Fibroblast of skin of left quadriceps (primary cell): ENCODE measurements around the gene ASMTL.
"Not testable (repeated sequence)": the region's sequence is repeated elsewhere in the genome, so short reads cannot be mapped to it uniquely, and the experiment has no call there.

Experiments
- DNase-seq, 2 experiments: peaks; one replicate each; pipeline ENCODE4 v3.0.0-alpha.2; 2013; ENCODE audit warnings: low read depth in 2 of 2

ASMTL gene

GRCh38 chrX:1433646-1434357, 18.9 kb downstream of the ASMTL start:
- DNase-seq: no peak

DNA sequence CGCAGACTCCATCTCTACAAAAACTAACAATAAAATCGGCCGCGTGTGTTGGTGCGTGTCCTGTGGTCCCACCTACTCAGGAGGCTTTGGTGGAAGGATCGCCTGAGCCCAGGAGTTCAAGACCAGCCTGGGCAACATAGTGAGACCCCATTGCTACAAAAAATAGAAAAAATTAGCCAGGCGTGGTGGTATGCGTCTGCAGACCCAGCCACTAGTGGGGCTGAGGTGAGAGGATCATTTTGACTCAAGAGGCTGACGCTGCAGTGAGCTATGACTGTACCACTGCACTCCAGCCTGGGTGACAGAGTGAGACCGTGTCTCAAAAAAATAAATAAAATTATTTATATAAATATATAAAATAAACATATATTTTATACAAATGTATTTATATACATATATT, 22.3 kb downstream of the ASMTL start:
- DNase-seq: no peak

- no peak for DNase-seq
These were observed 25.0 kb downstream of the ASMTL start for GRCh38 chrX:1427756-1428155.

- not testable (repeated sequence) for DNase-seq
These were observed 26.4 kb downstream of the ASMTL start for GRCh38 chrX:1426321-1426720.

- no peak for DNase-seq
These were observed 27.3 kb downstream of the ASMTL start for GRCh38 chrX:1425381-1425780.

- no peak for DNase-seq
These were observed 28.4 kb downstream of the ASMTL start for GRCh38 chrX:1424147-1424851.

- no peak for DNase-seq
These were observed 29.5 kb downstream of the ASMTL start for GRCh38 chrX:1423215-1423614.

DNA sequence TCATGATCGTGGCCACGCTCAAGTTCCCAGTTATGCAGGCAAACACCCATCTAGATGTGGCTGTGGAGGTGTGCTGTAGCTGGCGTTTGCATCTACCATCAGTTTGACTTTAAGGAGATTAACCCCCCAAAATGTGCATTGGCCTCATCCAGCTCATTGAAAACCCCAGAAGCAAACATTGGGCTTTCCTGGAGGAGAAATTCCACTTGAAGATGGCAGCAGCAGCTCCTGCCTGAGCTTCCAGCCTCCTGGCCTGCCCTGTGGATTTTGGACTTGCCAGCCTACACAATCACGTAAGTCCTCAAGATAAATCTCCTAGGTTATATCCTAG, 30.6 kb downstream of the ASMTL start:
- DNase-seq: no peak

DNA sequence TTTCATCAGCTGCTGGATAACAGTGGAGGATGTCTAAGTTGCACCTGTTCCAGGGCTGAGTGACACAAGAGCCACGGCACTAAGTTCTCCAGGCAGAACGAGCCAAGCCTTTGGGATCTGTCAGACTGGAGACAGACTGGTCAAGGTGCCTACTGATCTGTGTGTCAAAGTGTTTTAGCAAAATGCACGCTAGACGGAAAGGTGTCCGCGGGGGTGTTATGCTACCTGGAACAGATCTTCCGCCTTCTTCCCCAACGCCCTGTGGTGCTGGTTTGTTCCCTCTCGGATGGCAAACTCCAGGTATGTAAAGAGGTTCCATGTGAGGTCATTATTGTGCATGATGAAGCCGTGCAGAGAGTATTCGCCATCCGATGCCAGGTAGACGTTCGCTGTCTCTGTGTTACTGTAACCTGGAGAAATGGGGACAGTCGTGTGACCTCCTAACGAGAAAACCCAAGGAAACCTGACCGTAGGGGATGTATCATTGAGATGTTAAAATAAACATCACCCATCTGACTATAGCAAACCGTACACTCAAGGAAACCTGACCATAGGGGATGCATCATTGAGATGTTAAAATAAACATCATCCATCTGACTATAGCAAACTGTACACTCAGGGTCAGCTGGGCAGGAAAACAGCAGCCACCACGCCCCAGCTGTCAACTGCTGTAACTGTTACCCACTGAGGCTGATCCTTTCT, 31.1 kb downstream of the ASMTL start:
- DNase-seq: no peak

GRCh38 chrX:1420371-1420770, 32.3 kb downstream of the ASMTL start:
- DNase-seq: no peak

DNA sequence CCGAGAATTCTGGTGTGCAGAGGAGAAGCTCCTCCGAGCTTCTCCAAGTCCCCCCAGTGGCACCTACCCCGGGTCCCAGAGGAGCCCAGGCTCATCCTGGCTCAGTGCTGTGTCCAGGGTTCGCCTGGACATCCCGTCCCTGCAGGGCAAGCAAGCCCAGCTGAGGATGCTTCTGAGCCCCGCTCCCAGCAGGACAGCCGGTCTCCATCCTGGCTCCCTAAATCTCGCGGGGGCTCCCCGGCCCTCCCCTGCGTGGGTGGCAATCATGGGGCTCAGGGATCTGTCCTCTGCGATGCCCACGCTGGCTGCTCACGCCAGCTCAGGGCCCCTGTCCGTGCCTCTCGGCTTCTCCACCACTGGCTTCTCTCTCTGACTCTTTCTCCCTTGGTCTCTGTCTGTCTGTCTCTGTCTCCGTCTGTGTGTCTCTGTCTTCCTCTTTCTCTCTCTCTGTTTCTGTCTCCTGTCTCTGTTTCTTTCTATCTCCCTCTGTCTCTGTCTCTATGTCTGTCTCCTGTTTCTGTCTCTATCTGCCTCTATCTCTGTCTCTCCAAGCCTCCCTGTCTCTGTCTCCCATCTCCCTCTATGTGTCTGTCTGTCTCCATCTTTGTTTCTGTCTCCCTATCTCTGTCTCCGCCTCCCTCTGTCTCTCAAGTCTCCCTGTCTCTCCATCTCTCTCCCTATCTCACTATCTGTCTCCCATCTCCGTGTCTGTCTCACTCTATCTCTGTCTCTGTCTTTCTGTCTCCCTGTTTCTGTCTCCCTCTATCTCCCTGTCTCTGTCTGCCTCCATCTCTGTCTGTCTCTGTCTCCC, 33.0 kb downstream of the ASMTL start:
- DNase-seq: no peak

DNA sequence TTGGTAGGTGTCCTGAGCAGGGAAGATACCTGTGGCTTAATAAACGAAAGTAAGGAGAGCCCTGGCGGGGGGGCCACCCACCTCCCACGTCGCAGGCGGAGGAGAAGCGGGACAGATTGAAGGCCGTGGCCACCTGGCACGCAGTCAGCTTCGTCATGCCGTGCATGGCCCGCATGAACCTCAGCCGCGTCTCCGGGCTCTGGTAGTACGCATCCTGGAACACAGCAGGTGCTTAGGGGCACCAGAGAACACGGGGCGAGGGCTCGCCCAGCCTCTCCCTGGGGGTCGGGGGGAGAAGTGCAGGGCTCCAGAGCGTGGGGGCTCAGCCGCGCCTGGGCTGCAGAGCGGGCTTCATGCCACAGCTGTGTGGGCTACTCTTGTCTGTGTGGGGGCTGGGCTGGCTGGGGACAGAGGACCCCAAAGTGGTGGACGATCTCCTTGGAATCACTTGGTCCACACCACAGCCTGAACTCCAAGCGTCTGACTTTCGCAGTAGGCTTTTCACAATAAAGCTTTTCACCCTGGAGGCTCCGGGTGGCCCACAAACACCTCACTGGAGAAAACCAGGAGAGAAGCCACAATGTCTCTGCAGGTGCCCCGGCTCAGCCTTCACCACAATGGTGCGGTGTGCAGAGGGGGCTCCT, 33.7 kb downstream of the ASMTL start:
- no peak for DNase-seq

DNA sequence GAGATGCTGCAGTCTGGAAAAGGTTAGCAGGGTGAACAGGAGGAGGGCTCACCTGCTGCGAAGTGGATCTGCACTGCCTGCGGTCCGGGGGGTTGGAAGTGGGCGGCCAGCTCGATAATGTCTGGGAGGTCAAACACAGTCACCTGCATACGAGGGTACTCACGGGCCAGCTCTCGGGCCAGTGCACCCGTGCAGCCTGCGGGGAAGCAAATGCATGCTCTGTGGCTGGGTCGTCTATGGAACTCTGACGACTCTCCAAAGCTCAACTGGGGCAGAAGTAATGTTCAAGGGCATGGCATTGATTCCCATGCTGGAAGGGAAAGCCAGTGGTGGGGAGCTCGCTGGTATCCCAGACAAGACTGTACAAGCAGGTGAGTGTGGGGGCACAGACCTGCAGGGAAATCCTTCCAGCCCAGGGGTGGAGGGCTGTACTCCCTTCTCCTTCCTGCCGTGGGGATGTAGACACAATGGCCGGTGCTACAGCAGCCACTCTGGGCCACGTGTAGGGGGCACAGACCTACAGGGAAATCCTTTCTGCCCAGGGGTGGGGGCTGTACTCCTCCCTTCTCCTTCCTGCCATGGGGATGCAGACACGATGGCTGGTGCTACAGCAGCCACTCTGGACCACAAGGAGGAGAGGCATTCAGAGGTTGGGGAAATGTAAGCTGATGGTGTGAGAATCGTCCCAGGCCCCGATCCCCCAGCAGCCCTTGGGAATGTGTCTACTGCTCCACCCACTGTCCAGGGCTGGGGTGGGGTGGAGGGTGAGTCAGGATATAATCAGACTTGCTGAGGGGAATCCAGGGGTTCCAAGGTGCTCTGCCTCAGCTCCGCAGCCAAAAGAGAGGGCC, 34.6 kb downstream of the ASMTL start:
- DNase-seq: no peak

DNA sequence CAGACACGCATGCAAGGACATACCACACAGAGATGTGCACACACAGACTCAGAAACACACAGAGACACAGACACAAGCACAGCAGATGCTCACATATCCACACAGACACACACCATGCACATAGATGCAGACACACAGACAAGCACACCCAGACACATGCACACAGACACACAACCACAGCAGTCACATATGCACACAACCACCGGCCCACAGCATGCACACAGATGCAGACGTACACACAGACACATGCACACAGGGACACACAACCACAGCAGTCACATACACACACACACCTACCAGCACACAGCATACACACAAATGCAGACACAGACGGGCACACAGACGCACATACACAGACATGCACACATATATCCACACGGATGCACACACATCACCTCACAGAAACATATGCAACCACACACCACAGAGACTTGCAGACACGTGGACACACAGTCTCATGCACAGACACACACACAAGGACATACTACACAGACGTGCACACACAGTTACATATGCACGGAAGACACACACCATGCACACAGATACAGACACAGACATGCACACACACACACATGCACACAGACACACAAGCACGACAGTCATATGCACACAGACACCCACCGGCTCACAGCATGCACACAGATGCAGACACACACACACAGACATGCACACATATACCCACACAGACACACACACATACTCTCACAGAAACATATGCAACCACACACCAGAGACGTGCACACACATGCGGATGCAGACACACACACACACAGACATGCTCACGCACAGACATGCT, 35.5 kb downstream of the ASMTL start:
- no peak for DNase-seq

DNA sequence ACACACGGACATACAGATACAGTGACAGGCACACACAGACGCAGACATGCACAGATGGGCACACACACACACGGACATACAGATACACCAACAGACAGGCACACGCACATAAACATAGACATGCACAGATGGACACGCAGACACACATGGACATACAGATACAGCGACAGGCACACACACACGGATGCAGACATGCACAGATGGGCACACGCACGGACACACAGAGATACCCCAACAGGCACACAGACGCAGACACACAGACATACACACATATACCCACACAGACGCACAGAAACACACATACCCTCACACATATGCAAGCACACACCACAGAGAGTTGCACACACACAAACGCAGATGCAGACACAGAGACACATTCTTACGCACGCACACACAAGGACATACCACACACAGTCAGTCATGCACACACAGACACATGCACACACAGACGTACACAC, 36.4 kb downstream of the ASMTL start:
- no peak for DNase-seq

GRCh38 chrX:1412551-1413161, 40.1 kb downstream of the ASMTL start:
- DNase-seq: no peak

GRCh38 chrX:1411326-1411725, 41.4 kb downstream of the ASMTL start:
- DNase-seq: no peak

GRCh38 chrX:1407035-1407434, 45.7 kb downstream of the ASMTL start:
- no peak for DNase-seq

GRCh38 chrX:1405769-1406168, 46.9 kb downstream of the ASMTL start:
- DNase-seq: not testable (repeated sequence)
